Hematopoietic multipotent progenitor cell treated with erythropoietin and hydrocortisone succinate and interleukin-3 and kit ligand, for 15 days (in vitro differentiated cells): ENCODE results near the gene PDGFD.
"Not testable (repeated sequence)": the region's sequence is repeated elsewhere in the genome, so short reads cannot be mapped to it uniquely, and the experiment has no call there.

Source experiments
- DNase-seq: peaks from one replicate; pipeline ENCODE4 v3.0.0-alpha.2; 2015; ENCODE audit warnings: low spot score

The PDGFD gene

GRCh38 chr11:104054911-104055529 is 108.9 kb downstream of the PDGFD start:
- DNase-seq, result no peak

- no peak for DNase-seq
Observed at GRCh38 chr11:104053743-104054478, 110.0 kb downstream of the PDGFD start.

GRCh38 chr11:104051778-104052177 is 112.2 kb downstream of the PDGFD start:
- DNase-seq, result no peak

GRCh38 chr11:104049116-104049515 is 114.8 kb downstream of the PDGFD start:
- DNase-seq, result no peak

GRCh38 chr11:104046858-104047257 is 117.1 kb downstream of the PDGFD start:
- DNase-seq, result not testable (repeated sequence)

GRCh38 chr11:104046331-104046730 is 117.6 kb downstream of the PDGFD start:
- no peak for DNase-seq

GRCh38 chr11:104043678-104044239 is 120.2 kb downstream of the PDGFD start:
- no peak for DNase-seq

GRCh38 chr11:104043142-104043541 is 120.8 kb downstream of the PDGFD start:
- DNase-seq, result no peak

GRCh38 chr11:104041792-104042191 is 122.2 kb downstream of the PDGFD start:
- no peak for DNase-seq

- DNase-seq, result no peak
Observed at GRCh38 chr11:104036995-104037394, 127.0 kb downstream of the PDGFD start.

- DNase-seq, result no peak
Observed at GRCh38 chr11:104036588-104036987, 127.4 kb downstream of the PDGFD start, which contains the start of gene DDI1. DDI1 (plus strand) TSS chr11:104036640; CDS start chr11:104036823, 183 bp downstream.

GRCh38 chr11:104033561-104033960 is 130.4 kb downstream of the PDGFD start:
- no peak for DNase-seq

GRCh38 chr11:104033134-104033533 is 130.8 kb downstream of the PDGFD start:
- DNase-seq, result no peak

- DNase-seq, result no peak
Observed at GRCh38 chr11:104028476-104029263, 135.3 kb downstream of the PDGFD start.

- DNase-seq, result no peak
Observed at GRCh38 chr11:104024572-104024971, 139.4 kb downstream of the PDGFD start.

GRCh38 chr11:104015649-104016415 is 148.1 kb downstream of the PDGFD start:
- DNase-seq, result no peak

- no peak for DNase-seq
Observed at GRCh38 chr11:104011044-104011443, 152.9 kb downstream of the PDGFD start.

GRCh38 chr11:104009744-104010143 is 154.2 kb downstream of the PDGFD start:
- DNase-seq, result no peak

GRCh38 chr11:104005234-104005855 is 158.6 kb downstream of the PDGFD start:
- DNase-seq, result no peak

- no peak for DNase-seq
Observed at GRCh38 chr11:104003491-104003890, 160.5 kb downstream of the PDGFD start.

- DNase-seq, result no peak
Observed at GRCh38 chr11:104001561-104002056, 162.3 kb downstream of the PDGFD start.
